GM12874 (cell line): ENCODE data around the gene ZFYVE28.

Experiments
- CTCF ChIP-seq: IDR thresholded peaks from 2 replicates; pipeline ENCODE4 v1.5.1; 2011; ENCODE audit warnings: low read depth, mild to moderate bottlenecking, control low read depth, low read length, moderate library complexity; ENCODE audit not compliant: insufficient read depth

Gene ZFYVE28

GRCh38 chr4:2426069-2426397, 7.6 kb upstream of the ZFYVE28 start:
- TF ChIP-seq CTCF, result no peak

- TF ChIP-seq CTCF, result no peak
Measured at GRCh38 chr4:2425386-2426068, 7.1 kb upstream of the ZFYVE28 start.

GRCh38 chr4:2424581-2424980, 6.1 kb upstream of the ZFYVE28 start:
- no peak for TF ChIP-seq CTCF

GRCh38 chr4:2423695-2424094, 5.2 kb upstream of the ZFYVE28 start:
- TF ChIP-seq CTCF, result no peak

- TF ChIP-seq CTCF, result no peak
Measured at GRCh38 chr4:2423066-2423465, 4.6 kb upstream of the ZFYVE28 start.

GRCh38 chr4:2421928-2422327, 3.5 kb upstream of the ZFYVE28 start:
- TF ChIP-seq CTCF, result no peak

GRCh38 chr4:2419814-2420213, 1.4 kb upstream of the ZFYVE28 start:
- TF ChIP-seq CTCF, result no peak
